Mononuclear cell (primary cell): ENCODE results near the gene BRD1. TPM values are rescaled to one million over a fixed set of nuclear protein-coding genes. Genes with fewer than 3 reads are reported as not detected.

Experiments used
- H3K27me3 ChIP-seq: 2 replicates; pipeline ENCODE4 v1.6.0; 2011; ENCODE audit warnings: low read length, control low read depth; ENCODE audit not compliant: insufficient read depth
- H3K4me1 ChIP-seq: 2 replicates; pipeline ENCODE4 v1.5.1; 2011; ENCODE audit warnings: mild to moderate bottlenecking, low read length, control low read depth; ENCODE audit not compliant: insufficient read depth
- H3K4me3 ChIP-seq: 2 replicates; pipeline ENCODE4 v1.5.1; 2011; ENCODE audit warnings: mild to moderate bottlenecking, low read length, moderate library complexity
- H3K9me3 ChIP-seq: 2 replicates; pipeline ENCODE4 v1.5.1; 2011; ENCODE audit warnings: low read depth, mild to moderate bottlenecking, control low read depth, low read length
- total RNA-seq: library from RNA; depleted of rRNA; stranded (reverse); fragments of >200 nt; gene quantifications from one replicate; pipeline ENCODE4 v1.2.3, GENCODE V29; 2012

The BRD1 gene
- total RNA-seq, 1 donor, result 85.1 TPM

GRCh38 chr22:49738566-49738965 is 89.1 kb downstream of the BRD1 start:
- Histone ChIP-seq H3K9me3 (no peaks in the 10 kb centered on the region), H3K4me1 (peaks cover 5% of the 10 kb centered on the region), H3K27me3 (peaks cover 9% of the 10 kb centered on the region), H3K4me3 (no peak overlapping the region)

- Histone ChIP-seq H3K4me3 (no peak overlapping the region), H3K9me3 (no peaks in the 10 kb centered on the region), H3K4me1 (peaks cover 6% of the 10 kb centered on the region), H3K27me3 (peaks cover 11% of the 10 kb centered on the region)
Observed at GRCh38 chr22:49738006-49738405, 89.7 kb downstream of the BRD1 start.

- H3K9me3 ChIP-seq, result no peaks in the 10 kb centered on the region
Observed at GRCh38 chr22:49737101-49737551, 90.5 kb downstream of the BRD1 start.

GRCh38 chr22:49736538-49736937 is 91.1 kb downstream of the BRD1 start:
- H3K4me3 ChIP-seq, result no peak overlapping the region
- peaks cover 9% of the 10 kb centered on the region for H3K27me3 ChIP-seq
- H3K4me1 ChIP-seq, result peaks cover 6% of the 10 kb centered on the region
- H3K9me3 ChIP-seq, result no peaks in the 10 kb centered on the region

More at GRCh38 chr22:49737101-49737551, 90.5 kb downstream of the BRD1 start:
- peaks cover 12% of the 10 kb centered on the region for H3K27me3 ChIP-seq
- no peak overlapping the region for H3K4me3 ChIP-seq
- peaks cover 6% of the 10 kb centered on the region for H3K4me1 ChIP-seq

- Histone ChIP-seq H3K27me3 (peaks cover 3% of the 10 kb centered on the region), H3K4me3 (no peak overlapping the region), H3K4me1 (peaks cover 6% of the 10 kb centered on the region), H3K9me3 (no peaks in the 10 kb centered on the region)
Observed at GRCh38 chr22:49735901-49736421, 91.7 kb downstream of the BRD1 start.

GRCh38 chr22:49735411-49735900 is 92.2 kb downstream of the BRD1 start:
- Histone ChIP-seq H3K4me3 (no peak overlapping the region), H3K27me3 (peaks cover 3% of the 10 kb centered on the region), H3K4me1 (peaks cover 6% of the 10 kb centered on the region), H3K9me3 (no peaks in the 10 kb centered on the region)

GRCh38 chr22:49734882-49735281 is 92.8 kb downstream of the BRD1 start:
- peaks cover 6% of the 10 kb centered on the region for H3K4me1 ChIP-seq
- peaks cover 3% of the 10 kb centered on the region for H3K27me3 ChIP-seq
- H3K9me3 ChIP-seq, result no peaks in the 10 kb centered on the region
- H3K4me3 ChIP-seq, result no peak overlapping the region

GRCh38 chr22:49734390-49734789 is 93.3 kb downstream of the BRD1 start:
- Histone ChIP-seq H3K27me3 (peaks cover 3% of the 10 kb centered on the region), H3K9me3 (no peaks in the 10 kb centered on the region), H3K4me3 (no peak overlapping the region), H3K4me1 (peaks cover 6% of the 10 kb centered on the region)

GRCh38 chr22:49733631-49734030 is 94.0 kb downstream of the BRD1 start:
- Histone ChIP-seq H3K4me1 (peaks cover 6% of the 10 kb centered on the region), H3K9me3 (no peaks in the 10 kb centered on the region), H3K4me3 (no peak overlapping the region), H3K27me3 (peaks cover 8% of the 10 kb centered on the region)

- peaks cover 33% of the 10 kb centered on the region for H3K27me3 ChIP-seq
- no peak overlapping the region for H3K4me3 ChIP-seq
- H3K9me3 ChIP-seq, result no peaks in the 10 kb centered on the region
- H3K4me1 ChIP-seq, result peaks cover 6% of the 10 kb centered on the region
Observed at GRCh38 chr22:49730656-49731055, 97.0 kb downstream of the BRD1 start.

GRCh38 chr22:49728570-49729271 is 99.0 kb downstream of the BRD1 start:
- Histone ChIP-seq H3K4me1 (peaks cover 16% of the 10 kb centered on the region), H3K4me3 (no peak overlapping the region), H3K27me3 (peaks cover 45% of the 10 kb centered on the region), H3K9me3 (no peaks in the 10 kb centered on the region)

- no peaks in the 10 kb centered on the region for H3K9me3 ChIP-seq
- H3K27me3 ChIP-seq, result peaks cover 43% of the 10 kb centered on the region
Observed at GRCh38 chr22:49727881-49728569, 99.6 kb downstream of the BRD1 start.

GRCh38 chr22:49727191-49727880 is 100.3 kb downstream of the BRD1 start:
- Histone ChIP-seq H3K9me3 (no peaks in the 10 kb centered on the region), H3K4me3 (no peak overlapping the region), H3K4me1 (peaks cover 13% of the 10 kb centered on the region), H3K27me3 (peaks cover 42% of the 10 kb centered on the region)

More at GRCh38 chr22:49727881-49728569, 99.6 kb downstream of the BRD1 start:
- peaks cover 13% of the 10 kb centered on the region for H3K4me1 ChIP-seq
- no peak overlapping the region for H3K4me3 ChIP-seq

- H3K4me3 ChIP-seq, result no peak overlapping the region
- H3K27me3 ChIP-seq, result peaks cover 42% of the 10 kb centered on the region
- no peaks in the 10 kb centered on the region for H3K9me3 ChIP-seq
- peaks cover 13% of the 10 kb centered on the region for H3K4me1 ChIP-seq
Observed at GRCh38 chr22:49726701-49727101, 101.0 kb downstream of the BRD1 start.
